Heart left ventricle (tissue), 13 donors: ENCODE data around the gene SLC25A13.

Source experiments
- CTCF ChIP-seq, 12 donors: fragments of 200-600 bp; sonication (generic) in 4 of 12; IDR thresholded peaks; one replicate each; pipeline versions ENCODE4 v1.5.0 to v1.8.0; 2018 to 2022; ENCODE audit warnings: antibody characterized with exemption in 12 of 12, mild to moderate bottlenecking in 5 of 12
- POLR2A ChIP-seq, 2 donors: fragments of 450-650 bp; IDR thresholded peaks; one replicate each; pipeline ENCODE4 v1.6.1; 2017; ENCODE audit warnings: antibody characterized with exemption in 2 of 2, mild to moderate bottlenecking in 2 of 2, moderate library complexity in 2 of 2
- donor health status: ischemic (EF 13 %, LVEDD 7.1; RV severe dilation, severe dysfunction).
- donor health status: DM: no; HTN: yes; CAD: no.
- donor health status: DM: no; HTN: no; CAD: no.
- donor health status: ischemic (EF 25% LVEDD 6.9; RV normal size, moderate dysfunction).
- donor health status: ischemic (EF 25% LVEDD 5.7; RV mildly dilated, moderate dysfunction).
- donor health status: ischemic (EF 35%, LVEDD 5.7; RV mildly dilated, moderate dysfunction).
- donor health status: nonischemic (EF 11% LVEDD 7.7; RV severe dilation, severe dysfunction).
- donor health status: DM: yes; HTN: yes; CAD: no.
- donor health status: PGD.
- donor health status: ischemic (EF 29% LVEDD 5.4; RV normal size, mild dysfunction).
- donor health status: nonischemic (EF 23%, LVEDD 6.1; RV moderate dilation, normal function).

- TF ChIP-seq CTCF (IDR thresholded peaks at IDR 0.05), result no peak
- TF ChIP-seq POLR2A (IDR thresholded peaks at IDR 0.05), result no peak
Observed at GRCh38 chr7:96297876-96298275, 24.0 kb downstream of the SLC25A13 start.
